WTC11 (cell line): Measurements from ENCODE around the gene RBM20.

Experiments
- CTCF ChIP-seq: fragments of 200-600 bp; IDR thresholded peaks from 2 replicates; pipeline ENCODE4 v1.8.0; 2022; ENCODE audit warnings: antibody characterized with exemption
- NFYB ChIP-seq: sonication (generic); formaldehyde crosslinking; conservative IDR thresholded peaks from 2 replicates; pipeline ENCODE4 v1.8.0; 2022; ENCODE audit warnings: low read depth, missing genetic modification reagents
- NR1H2 ChIP-seq: sonication (generic); formaldehyde crosslinking; IDR thresholded peaks from 2 replicates; pipeline ENCODE4 v1.9.0; 2021; ENCODE audit warnings: mild to moderate bottlenecking, moderate library complexity, missing genetic modification reagents
- ZNF317 ChIP-seq: sonication (generic); formaldehyde crosslinking; IDR thresholded peaks from 2 replicates; pipeline ENCODE4 v1.8.1; 2023; ENCODE audit warnings: low read depth, mild to moderate bottlenecking, moderate library complexity, missing genetic modification reagents, borderline replicate concordance

GRCh38 chr10:110647136-110647430 is 2.9 kb downstream of the RBM20 start:
- no peak for TF ChIP-seq CTCF
- TF ChIP-seq ZNF317 (CRISPR knock-in tag), result no peak
- no peak for TF ChIP-seq NFYB (CRISPR knock-in tag)
- no peak for TF ChIP-seq NR1H2
